Calu3 (cell line): ENCODE data around the gene DYNC1H1. TPM values are rescaled to one million over a fixed set of nuclear protein-coding genes. Genes with fewer than 3 reads are reported as not detected.

Experiments used
- BruUV-seq: library from RNA; stranded (reverse); fragments of 400-500 nt; replicated peaks from 2 replicates; lab custom pipeline; 2021; lab: Mats Ljungman, UMichigan
- CTCF ChIA-PET: fragments of 300-600 bp; sonication (Branson Sonifier 250); formaldehyde crosslinking; loops from one replicate; lab custom pipeline; 2022; ENCODE audit warnings: antibody characterized with exemption; lab: Charles Lee
- DNase-seq: peaks from one replicate; pipeline ENCODE4 v3.0.0; 2022
- H3K27ac Mint-ChIP-seq: one replicate; pipeline ENCODE4 v1.8.0; 2022; ENCODE audit warnings: mixed read lengths; ENCODE audit not compliant: unreplicated experiment
- H3K27me3 Mint-ChIP-seq: one replicate; pipeline ENCODE4 v1.8.0; 2022; ENCODE audit warnings: mixed read lengths; ENCODE audit not compliant: unreplicated experiment
- H3K36me3 Mint-ChIP-seq: one replicate; pipeline ENCODE4 v1.8.0; 2022; ENCODE audit warnings: mild to moderate bottlenecking, moderate library complexity, mixed read lengths; ENCODE audit not compliant: insufficient read depth, unreplicated experiment
- H3K4me1 Mint-ChIP-seq: one replicate; pipeline ENCODE4 v1.8.0; 2022; ENCODE audit warnings: mild to moderate bottlenecking, low read depth, mixed read lengths; ENCODE audit not compliant: unreplicated experiment
- H3K4me3 Mint-ChIP-seq: one replicate; pipeline ENCODE4 v1.8.0; 2022; ENCODE audit warnings: mild to moderate bottlenecking, low read depth, moderate library complexity, mixed read lengths; ENCODE audit not compliant: unreplicated experiment
- H3K9me3 Mint-ChIP-seq: one replicate; pipeline ENCODE4 v1.8.0; 2022; ENCODE audit warnings: low read depth, mixed read lengths; ENCODE audit not compliant: unreplicated experiment
- CTCF ChIP-seq: fragments of 200-600 bp; IDR thresholded peaks from one replicate; pipeline ENCODE4 v1.8.0; 2022; ENCODE audit warnings: antibody characterized with exemption; ENCODE audit not compliant: unreplicated experiment
- intact Hi-C: fragments of 100-400 bp; cut with micrococcal nuclease; formaldehyde crosslinking; loops from one replicate; pipeline ENCODE4 v1.10.0; 2022; ENCODE audit not compliant: unreplicated experiment
- total RNA-seq: library from RNA; stranded (reverse); gene quantifications from 2 replicates; pipeline ENCODE4 v1.2.3, GENCODE V29; 2022

Gene DYNC1H1
- total RNA-seq, 1 experiment from 2014 or later, result 529 TPM

- TF ChIP-seq CTCF, result no peak
- Mint-ChIP-seq H3K27ac (no peak overlapping the region), H3K4me1 (no peaks in the 10 kb centered on the region), H3K9me3 (no peaks in the 10 kb centered on the region), H3K36me3 (peaks cover 64% of the 10 kb centered on the region), H3K4me3 (no peak overlapping the region), H3K27me3 (no peaks in the 10 kb centered on the region)
- CTCF ChIA-PET, result no interaction called here
- intact Hi-C loops, result no loop called here
- no peak for DNase-seq
- BruUV-seq, result no TSS peak
Measured at GRCh38 chr14:102007916-102008418, 43.6 kb downstream of the DYNC1H1 start.

GRCh38 chr14:102008891-102009290 is 44.5 kb downstream of the DYNC1H1 start:
- no TSS peak for BruUV-seq
- no peak overlapping the region for H3K4me3 Mint-ChIP-seq
- DNase-seq, result no peak
- no peak for TF ChIP-seq CTCF
- H3K27ac Mint-ChIP-seq, result no peak overlapping the region
- H3K36me3 Mint-ChIP-seq, result peaks cover 63% of the 10 kb centered on the region
- intact Hi-C loops, result no loop called here
- H3K4me1 Mint-ChIP-seq, result no peaks in the 10 kb centered on the region
- no peaks in the 10 kb centered on the region for H3K27me3 Mint-ChIP-seq
- CTCF ChIA-PET, result no interaction called here
- H3K9me3 Mint-ChIP-seq, result no peaks in the 10 kb centered on the region

GRCh38 chr14:102011631-102012030 is 47.3 kb downstream of the DYNC1H1 start:
- Mint-ChIP-seq H3K36me3 (peaks cover 67% of the 10 kb centered on the region), H3K4me1 (no peaks in the 10 kb centered on the region), H3K27ac (no peak overlapping the region), H3K4me3 (no peak overlapping the region), H3K9me3 (no peaks in the 10 kb centered on the region), H3K27me3 (no peaks in the 10 kb centered on the region)
- no TSS peak for BruUV-seq
- no peak for TF ChIP-seq CTCF
- DNase-seq, result no peak
- intact Hi-C loops, result no loop called here
- CTCF ChIA-PET, result no interaction called here

- Mint-ChIP-seq H3K36me3 (peaks cover 69% of the 10 kb centered on the region), H3K4me3 (no peak overlapping the region), H3K9me3 (no peaks in the 10 kb centered on the region), H3K27me3 (no peaks in the 10 kb centered on the region), H3K27ac (no peak overlapping the region), H3K4me1 (no peaks in the 10 kb centered on the region)
- CTCF ChIA-PET, result no interaction called here
- intact Hi-C loops, result no loop called here
- no peak for TF ChIP-seq CTCF
- BruUV-seq, result no TSS peak
- no peak for DNase-seq
Measured at GRCh38 chr14:102012336-102012735, 48.0 kb downstream of the DYNC1H1 start.
